HG03520 (cell line): Measurements from ENCODE around the gene KRTAP4-5.
"Not testable (repeated sequence)": the region's sequence is repeated elsewhere in the genome, so short reads cannot be mapped to it uniquely, and the experiment has no call there.

Source experiments
- ATAC-seq: cut with Tn5 transposase; IDR thresholded peaks from one replicate; pipeline ENCODE4 v1.9.1; 2021; ENCODE audit warnings: mild to moderate bottlenecking, moderate library complexity; ENCODE audit not compliant: unreplicated experiment

Gene KRTAP4-5

GRCh38 chr17:41147531-41148204 lies 2.0 kb downstream of the KRTAP4-5 start:
- ATAC-seq: no peak

GRCh38 chr17:41145261-41145660 lies 4.4 kb downstream of the KRTAP4-5 start:
- no peak for ATAC-seq

- no peak for ATAC-seq
Observed at GRCh38 chr17:41144846-41145245, 4.8 kb downstream of the KRTAP4-5 start.

GRCh38 chr17:41141361-41141760 lies 8.3 kb downstream of the KRTAP4-5 start:
- no peak for ATAC-seq

- no peak for ATAC-seq
Observed at GRCh38 chr17:41140360-41141131, 9.1 kb downstream of the KRTAP4-5 start, which contains the start of gene KRTAP4-6. Gene KRTAP4-6 (minus strand): TSS chr17:41140544. CDS start chr17:41140487, 57 bp downstream.

- ATAC-seq: not testable (repeated sequence)
Observed at GRCh38 chr17:41139865-41140264, 9.8 kb downstream of the KRTAP4-5 start.

- no peak for ATAC-seq
Observed at GRCh38 chr17:41133880-41134735, 15.5 kb downstream of the KRTAP4-5 start.

GRCh38 chr17:41131979-41132378 lies 17.6 kb downstream of the KRTAP4-5 start:
- ATAC-seq: no peak

- ATAC-seq: no peak
Observed at GRCh38 chr17:41127371-41127770, 22.3 kb downstream of the KRTAP4-5 start.

- no peak for ATAC-seq
Observed at GRCh38 chr17:41126412-41126811, 23.2 kb downstream of the KRTAP4-5 start.

GRCh38 chr17:41125064-41125463 lies 24.6 kb downstream of the KRTAP4-5 start:
- no peak for ATAC-seq

GRCh38 chr17:41123991-41124371 lies 25.6 kb downstream of the KRTAP4-5 start, which contains the start of gene KRTAP4-12:
Gene KRTAP4-12 (minus strand): TSS chr17:41124182. CDS start chr17:41124122, 60 bp downstream.
- ATAC-seq: not testable (repeated sequence)

GRCh38 chr17:41123292-41123990 lies 26.2 kb downstream of the KRTAP4-5 start:
- ATAC-seq: not testable (repeated sequence)

GRCh38 chr17:41121742-41122141 lies 27.9 kb downstream of the KRTAP4-5 start:
- no peak for ATAC-seq

- ATAC-seq: not testable (repeated sequence)
Observed at GRCh38 chr17:41119696-41120690, 29.6 kb downstream of the KRTAP4-5 start.

GRCh38 chr17:41118721-41119120 lies 30.9 kb downstream of the KRTAP4-5 start:
- ATAC-seq: no peak

GRCh38 chr17:41117846-41118386 lies 31.7 kb downstream of the KRTAP4-5 start, which contains the start of gene KRTAP4-11:
Gene KRTAP4-11 (minus strand): TSS chr17:41118373. CDS start chr17:41118315, 58 bp downstream.
- not testable (repeated sequence) for ATAC-seq

- ATAC-seq: no peak
Observed at GRCh38 chr17:41116297-41116696, 33.3 kb downstream of the KRTAP4-5 start.
